ENCODE data around the gene TEX14.

The TEX14 gene

DNA sequence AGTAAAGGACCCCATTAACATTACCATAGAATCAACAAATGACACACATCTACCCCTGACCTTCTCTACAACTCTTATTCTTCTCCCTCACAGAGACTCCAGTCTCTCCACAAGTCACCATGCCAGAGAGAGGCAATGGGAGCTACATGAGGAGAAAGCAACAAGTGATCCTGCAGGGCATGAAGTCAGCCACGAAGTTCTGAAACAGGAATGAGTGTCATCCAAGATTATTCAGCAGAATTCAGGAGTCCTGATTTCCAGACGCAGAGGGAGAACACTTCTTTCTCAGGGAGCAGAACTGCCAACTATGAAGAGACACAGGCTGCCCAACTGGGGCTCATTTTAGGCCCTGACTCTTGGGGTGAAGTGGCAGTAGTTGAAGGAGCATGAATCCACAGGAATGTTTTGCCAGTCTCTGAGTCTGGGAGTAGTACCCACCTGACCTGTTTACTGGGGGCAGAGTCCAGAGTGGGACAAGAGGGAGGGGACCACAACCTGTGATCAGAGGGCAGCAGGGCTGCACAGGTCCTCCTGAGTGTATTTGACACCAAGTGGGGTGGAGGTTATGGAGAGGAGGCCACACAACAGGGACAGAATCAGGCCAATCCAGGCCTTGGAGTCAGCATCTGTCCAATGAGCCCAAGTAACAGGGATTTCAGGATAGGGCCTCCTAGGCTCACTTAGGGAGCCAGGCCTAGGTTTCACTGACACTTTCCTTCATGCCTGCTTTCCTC lies 175.0 kb downstream of the TEX14 start:
- no peak for DNase-seq

DNA sequence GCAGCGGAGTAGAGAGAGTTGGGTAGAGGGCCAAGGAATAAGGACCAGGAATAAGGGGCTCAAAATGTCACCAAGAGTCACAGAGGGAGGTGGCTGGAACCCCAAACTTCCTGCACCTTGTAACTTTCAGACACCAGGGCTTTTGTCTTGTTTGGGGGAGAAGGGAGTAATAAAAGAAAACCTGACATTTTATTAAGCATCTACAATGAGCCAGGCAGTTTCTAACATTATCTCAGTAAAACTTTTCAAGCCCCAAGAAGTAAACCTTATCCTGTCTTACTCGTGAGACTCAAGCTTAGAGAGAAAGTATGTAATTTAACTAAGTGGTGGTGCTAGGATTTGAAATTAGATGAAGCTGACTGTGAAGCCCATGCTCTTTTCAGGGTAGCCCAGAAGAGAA lies 176.6 kb downstream of the TEX14 start:
- DNase-seq, result no peak

GRCh38 chr17:58514770-58515157 lies 177.1 kb downstream of the TEX14 start:
- DNase-seq, result no peak

DNA sequence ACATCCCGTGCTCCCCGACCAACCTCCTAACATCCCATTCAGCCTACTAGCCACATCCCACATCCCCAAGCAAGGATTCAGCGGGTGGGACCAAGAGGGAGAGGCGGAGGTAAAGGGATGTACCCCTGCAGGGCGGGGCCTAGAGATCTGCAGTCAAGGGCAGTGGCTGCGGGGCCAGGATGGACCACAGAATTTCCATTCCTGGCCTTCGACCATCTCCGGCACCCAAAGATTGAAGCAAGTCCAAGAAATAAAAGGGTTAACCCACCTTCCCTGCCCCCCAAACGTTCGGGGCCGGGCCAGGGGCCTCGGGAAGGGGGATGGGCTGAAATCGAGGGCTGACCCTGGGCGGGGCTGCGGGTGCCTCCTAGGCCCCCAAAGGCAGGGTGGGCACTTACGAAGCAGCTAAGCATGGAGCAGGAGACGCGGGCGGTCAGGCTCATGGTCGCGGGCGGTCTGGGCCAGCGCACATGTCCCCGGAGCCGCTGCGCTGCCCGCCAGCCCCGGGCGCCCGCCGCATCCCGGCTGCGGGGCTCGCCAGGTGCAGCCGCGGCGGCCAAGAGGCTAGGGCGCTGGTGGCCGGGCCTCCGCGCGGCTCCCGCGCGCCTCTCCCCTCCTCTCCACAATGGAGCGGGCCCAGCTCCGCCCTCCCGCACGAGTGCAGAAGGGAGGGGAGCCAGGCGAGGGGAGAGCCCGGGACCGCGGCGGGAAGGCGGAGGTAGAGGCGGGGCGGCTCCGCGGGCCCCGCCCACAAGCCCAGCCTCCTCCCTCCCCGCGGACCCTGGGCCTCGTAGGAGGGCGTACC lies 177.7 kb downstream of the TEX14 start, which contains the start of gene MTMR4:
MTMR4 (minus strand) TSS at position 674 of the 805 bp plus-strand sequence; CDS start at position 443, 231 bp downstream.
- DNase-seq, result peak; percentile 84

DNA sequence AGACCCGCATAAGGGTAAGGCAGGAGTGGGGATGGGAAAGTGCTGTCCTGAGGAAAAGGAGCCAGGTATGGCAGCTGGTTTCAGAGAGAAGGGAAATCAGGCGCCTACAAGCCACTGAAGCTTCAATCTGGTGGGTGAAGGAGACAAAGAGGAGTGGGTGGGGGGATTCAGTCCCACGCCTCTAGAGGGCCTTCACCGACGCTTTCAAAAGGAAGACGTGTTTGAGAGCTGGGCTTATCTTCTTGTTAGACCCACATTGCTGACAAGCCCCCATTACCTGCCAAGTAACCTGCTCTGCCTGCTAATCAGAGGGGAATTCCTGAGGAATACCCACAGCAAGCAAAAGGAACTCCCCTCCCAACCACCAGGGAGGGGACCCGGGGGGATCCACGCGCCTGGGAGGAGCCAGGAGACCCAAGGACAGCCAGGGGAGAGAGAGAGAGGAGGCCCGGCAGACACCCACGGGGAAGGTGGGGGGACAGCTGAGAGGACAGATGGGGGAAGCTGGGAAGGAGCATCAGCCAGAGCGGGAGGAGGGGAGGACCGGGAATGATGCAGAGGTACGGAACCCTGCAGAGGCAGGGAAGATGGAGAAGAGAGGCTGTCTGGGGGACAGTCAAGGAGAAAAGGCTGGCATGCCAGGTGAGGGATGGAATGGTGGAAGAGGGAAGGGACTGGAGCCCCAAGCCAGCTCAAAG lies 178.4 kb downstream of the TEX14 start:
- no peak for DNase-seq

DNA sequence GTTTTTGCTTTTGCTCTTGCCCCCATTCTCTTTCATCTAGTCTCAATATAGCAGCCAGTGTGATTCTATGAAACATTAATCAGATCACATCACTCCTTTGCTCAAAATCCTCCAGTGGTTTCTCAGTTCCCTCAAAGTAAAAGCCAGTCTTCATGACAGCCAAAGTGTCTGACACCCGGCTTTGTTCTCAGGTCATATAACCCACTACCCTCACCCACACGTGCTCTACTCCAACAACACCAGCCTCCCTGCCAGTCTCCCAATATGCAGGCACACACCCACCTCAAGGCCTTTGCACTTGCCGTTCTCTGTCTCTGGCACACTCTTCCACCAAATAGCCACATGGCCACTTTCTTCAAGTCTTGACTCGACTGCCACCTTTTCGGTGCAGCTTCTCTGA lies 181.8 kb downstream of the TEX14 start:
- no peak for DNase-seq

- DNase-seq, result no peak
These were observed 183.3 kb downstream of the TEX14 start for GRCh38 chr17:58508341-58509067.

GRCh38 chr17:58507123-58507634 lies 184.7 kb downstream of the TEX14 start:
- no peak for DNase-seq

Measured in NCI-H526 treated with DMSO at 0.1 percent for 48 hours (cell line).